Amniotic stem cell (primary cell): ENCODE results near the gene LRIG3.
"Not testable (repeated sequence)": the region's sequence is repeated elsewhere in the genome, so short reads cannot be mapped to it uniquely, and the experiment has no call there.

ENCODE experiments used
- DNase-seq: peaks from one replicate; lab custom pipeline; 2025; lab: John Stamatoyannopoulos, UW

Gene LRIG3, protein sequence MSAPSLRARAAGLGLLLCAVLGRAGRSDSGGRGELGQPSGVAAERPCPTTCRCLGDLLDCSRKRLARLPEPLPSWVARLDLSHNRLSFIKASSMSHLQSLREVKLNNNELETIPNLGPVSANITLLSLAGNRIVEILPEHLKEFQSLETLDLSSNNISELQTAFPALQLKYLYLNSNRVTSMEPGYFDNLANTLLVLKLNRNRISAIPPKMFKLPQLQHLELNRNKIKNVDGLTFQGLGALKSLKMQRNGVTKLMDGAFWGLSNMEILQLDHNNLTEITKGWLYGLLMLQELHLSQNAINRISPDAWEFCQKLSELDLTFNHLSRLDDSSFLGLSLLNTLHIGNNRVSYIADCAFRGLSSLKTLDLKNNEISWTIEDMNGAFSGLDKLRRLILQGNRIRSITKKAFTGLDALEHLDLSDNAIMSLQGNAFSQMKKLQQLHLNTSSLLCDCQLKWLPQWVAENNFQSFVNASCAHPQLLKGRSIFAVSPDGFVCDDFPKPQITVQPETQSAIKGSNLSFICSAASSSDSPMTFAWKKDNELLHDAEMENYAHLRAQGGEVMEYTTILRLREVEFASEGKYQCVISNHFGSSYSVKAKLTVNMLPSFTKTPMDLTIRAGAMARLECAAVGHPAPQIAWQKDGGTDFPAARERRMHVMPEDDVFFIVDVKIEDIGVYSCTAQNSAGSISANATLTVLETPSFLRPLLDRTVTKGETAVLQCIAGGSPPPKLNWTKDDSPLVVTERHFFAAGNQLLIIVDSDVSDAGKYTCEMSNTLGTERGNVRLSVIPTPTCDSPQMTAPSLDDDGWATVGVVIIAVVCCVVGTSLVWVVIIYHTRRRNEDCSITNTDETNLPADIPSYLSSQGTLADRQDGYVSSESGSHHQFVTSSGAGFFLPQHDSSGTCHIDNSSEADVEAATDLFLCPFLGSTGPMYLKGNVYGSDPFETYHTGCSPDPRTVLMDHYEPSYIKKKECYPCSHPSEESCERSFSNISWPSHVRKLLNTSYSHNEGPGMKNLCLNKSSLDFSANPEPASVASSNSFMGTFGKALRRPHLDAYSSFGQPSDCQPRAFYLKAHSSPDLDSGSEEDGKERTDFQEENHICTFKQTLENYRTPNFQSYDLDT

GRCh38 chr12:58920102-58920960 lies at the start of gene LRIG3:
TSS of gene LRIG3 (minus strand) at chr12:58920504. CDS start at chr12:58920235, 269 bp downstream.
- peak; percentile 84 for DNase-seq

GRCh38 chr12:58969237-58969636 lies 48.9 kb upstream of the LRIG3 start:
- DNase-seq = no peak

DNA sequence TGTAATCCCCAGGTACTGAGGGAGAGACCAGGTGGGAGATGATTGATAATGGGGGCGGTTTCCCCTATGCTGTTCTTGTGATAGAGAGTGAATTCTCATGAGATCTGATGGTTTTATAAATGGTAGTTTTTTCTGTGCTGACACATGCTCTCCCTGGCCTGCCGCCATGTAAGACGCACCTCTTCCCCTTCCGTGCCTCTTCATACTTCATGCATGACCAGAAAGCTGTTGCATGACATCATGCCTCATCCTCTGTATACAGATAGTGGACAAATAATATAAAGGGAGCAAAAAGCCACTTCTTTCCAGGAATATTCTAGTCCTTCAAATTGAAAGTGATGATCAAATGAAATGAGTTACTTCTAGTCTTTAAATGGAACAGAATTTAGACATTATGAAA lies 47.3 kb upstream of the LRIG3 start:
- no peak for DNase-seq

DNA sequence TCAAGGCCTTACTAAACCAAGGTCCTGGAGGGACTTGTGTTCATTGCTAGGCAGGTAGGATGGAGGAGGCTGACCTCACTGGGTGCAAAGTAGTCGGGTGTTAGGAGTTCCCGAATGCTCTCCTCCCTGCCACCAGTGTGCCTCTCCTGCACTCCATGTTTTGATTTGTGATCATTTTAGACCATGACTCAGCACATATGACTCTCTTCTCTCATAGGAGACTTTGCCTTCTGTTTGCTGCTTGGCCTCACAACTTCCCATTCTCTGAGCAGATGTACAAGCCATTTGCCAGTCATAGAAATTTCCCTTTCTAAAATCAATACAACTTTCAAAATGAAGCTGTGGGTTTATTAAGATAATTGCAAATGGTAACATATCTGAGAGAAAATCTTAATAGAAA lies 46.6 kb upstream of the LRIG3 start:
- DNase-seq = no peak

- DNase-seq = no peak
These were observed 45.3 kb upstream of the LRIG3 start for GRCh38 chr12:58965568-58965967.

GRCh38 chr12:58963844-58964243 lies 43.5 kb upstream of the LRIG3 start:
- no peak for DNase-seq

DNA sequence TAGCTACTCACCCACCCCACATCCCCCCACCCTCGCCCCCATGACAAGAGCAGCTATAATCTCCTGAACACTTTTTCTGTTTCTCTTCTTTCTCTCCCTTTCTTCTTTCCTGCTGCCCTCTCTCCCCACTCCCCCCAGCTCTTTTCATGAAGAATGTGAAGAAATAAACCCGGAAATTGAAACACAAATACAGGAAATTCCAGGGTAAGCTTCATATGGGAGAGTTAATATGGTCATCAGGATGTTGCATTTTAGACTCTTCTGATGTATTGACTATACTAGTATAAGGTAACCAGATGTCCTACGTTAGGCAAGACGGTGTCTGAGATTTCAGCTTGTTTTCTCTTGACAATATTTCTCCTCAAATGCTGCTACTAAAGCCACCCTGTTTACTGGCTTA lies 41.6 kb upstream of the LRIG3 start:
- DNase-seq = no peak

GRCh38 chr12:58961166-58961565 lies 40.9 kb upstream of the LRIG3 start:
- DNase-seq = no peak

DNA sequence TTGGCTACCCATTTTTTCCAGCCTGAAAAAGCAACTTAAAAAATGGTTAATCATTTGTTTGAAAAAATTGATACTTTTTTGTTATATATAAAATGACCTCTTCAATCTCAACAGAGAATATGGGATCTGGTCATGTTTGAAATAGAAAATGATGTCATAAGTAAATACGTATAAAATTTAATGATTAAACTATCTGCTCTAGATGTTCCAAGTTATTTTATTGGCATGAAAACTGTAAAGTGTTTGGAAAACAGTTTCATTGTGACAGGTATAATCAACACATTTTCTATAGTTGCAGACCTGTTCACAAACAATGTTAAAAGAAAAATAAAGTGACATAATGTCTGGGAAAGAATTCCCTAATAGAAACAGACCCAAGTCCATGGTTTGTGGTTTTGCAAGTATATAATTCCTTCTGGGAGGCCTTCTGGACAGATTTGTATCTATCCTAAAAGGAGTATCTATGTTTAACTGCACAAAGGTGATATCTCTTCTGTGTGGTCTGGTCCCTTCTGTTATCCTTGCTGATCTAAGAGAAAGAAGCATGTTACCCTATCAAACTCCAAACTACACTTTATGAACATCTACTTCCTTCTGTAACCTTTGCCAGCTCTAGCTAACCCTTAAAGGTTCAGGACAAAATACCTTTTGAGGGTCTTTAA lies 39.5 kb upstream of the LRIG3 start:
- DNase-seq = no peak

- DNase-seq = no peak
These were observed 37.0 kb upstream of the LRIG3 start for GRCh38 chr12:58957298-58957697.

DNA sequence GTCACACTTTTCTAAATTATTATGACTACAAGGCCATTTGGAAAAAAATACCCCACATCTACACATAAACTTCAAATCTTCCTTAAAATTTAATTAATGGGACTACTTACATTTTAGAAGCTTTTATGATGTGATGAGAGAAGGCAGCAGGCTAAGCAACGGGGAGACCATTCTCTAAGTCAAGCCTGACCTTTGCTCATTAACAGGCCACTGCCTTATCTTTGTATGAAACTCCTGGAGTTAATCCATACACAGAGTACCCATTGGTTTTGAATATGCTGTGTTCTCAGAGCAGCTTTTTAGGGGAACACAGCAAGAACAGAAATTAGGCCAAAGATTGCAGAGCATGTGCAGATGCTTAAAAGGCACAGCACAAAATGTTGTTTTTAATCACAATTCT lies 35.5 kb upstream of the LRIG3 start:
- DNase-seq = no peak

GRCh38 chr12:58954002-58954401 lies 33.7 kb upstream of the LRIG3 start:
- DNase-seq = no peak

DNA sequence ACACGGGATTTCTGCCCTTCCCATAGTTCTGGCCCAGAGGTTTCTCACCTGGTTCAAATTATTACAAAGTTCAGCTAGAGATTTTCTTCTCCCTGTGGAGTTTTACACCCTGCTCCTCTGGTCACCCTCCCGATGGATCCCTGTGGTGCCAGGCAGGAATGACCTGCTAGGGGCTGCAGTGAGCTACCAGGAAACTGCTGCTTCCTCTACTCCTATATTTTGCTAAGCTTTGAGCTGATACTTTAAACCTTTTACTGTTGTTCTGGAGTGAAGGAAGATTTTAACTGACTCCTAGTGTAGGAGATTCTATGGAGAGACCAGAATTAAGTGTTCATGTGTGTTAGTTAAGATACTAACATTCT lies 30.4 kb upstream of the LRIG3 start:
- no peak for DNase-seq

DNA sequence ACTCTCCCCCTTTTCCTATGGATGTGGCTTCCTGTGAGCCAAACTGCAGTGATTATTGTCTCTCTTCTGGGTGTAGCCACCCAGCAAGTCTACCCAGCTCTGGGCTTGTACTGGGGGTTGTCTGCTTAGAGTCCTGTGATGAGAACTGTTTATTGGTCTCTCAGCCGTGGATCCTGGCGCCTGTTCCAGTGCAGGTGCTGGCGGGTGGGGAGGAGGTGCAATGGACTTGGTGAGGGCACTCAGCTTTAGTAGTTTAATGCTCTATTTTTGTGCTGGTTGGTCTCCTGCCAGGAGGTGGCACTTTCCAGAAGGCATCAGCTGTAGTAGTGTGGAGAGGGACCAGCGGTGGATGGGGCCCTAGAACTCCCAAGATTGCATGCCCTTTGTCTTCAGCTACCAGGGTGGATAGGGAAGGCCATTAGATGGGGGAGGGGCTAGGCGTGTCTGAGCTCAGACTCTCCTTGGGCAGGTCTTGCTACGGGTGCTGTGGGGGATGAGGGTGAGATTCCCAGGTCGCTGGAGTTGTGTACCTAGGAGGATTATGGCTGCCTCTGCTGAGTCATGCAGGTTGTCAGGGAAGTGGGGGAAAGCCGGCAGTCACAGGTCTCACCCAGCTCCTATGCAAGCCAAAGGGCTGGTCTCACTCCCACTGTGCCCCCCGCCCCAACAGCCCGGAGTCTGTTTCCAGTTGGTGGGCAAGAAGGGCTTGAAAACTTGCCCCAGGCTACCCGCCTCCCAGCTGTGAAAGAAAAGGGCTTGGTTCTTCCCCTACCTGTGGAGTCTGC lies 29.8 kb upstream of the LRIG3 start:
- not testable (repeated sequence) for DNase-seq

- no peak for DNase-seq
These were observed 22.8 kb upstream of the LRIG3 start for GRCh38 chr12:58943079-58943478.

- no peak for DNase-seq
These were observed 22.0 kb upstream of the LRIG3 start for GRCh38 chr12:58942345-58942744.

GRCh38 chr12:58939399-58940100 lies 19.2 kb upstream of the LRIG3 start:
- DNase-seq = no peak

GRCh38 chr12:58938440-58938839 lies 18.1 kb upstream of the LRIG3 start:
- no peak for DNase-seq

DNA sequence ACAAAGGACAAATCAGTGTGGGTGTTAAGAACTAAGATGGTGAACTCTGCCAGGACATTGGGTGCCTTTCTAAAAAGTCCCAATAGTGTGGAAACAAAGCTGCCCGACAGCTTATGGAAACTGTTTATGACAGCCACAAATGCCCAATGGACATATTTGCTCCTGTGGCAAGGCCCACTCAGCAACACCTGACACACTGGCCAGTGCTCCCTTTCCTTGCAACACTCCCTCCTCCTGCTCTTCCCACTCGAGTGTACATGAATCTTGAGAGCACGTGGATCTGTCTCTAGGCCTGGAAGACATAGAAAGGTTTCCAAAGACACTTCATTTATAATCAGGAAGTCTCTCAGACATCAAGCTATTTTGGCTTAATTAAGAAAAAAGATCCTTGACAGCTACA lies 14.2 kb upstream of the LRIG3 start:
- no peak for DNase-seq
